HepG2 (cell line): ENCODE measurements around the gene PTPRM. TPM values are rescaled to one million over a fixed set of nuclear protein-coding genes. Genes with fewer than 3 reads are reported as not detected.

ENCODE experiments used
- ATAC-seq: fragments of 200-7000 bp; cut with Tn5 transposase; 3 replicates; pipeline ENCODE4 v1.9.1; 2020; ENCODE audit warnings: mild to moderate bottlenecking, moderate library complexity
- BruUV-seq: library from RNA; stranded (reverse); fragments of 400-500 nt; replicated peaks from 2 replicates; lab custom pipeline; 2021; lab: Mats Ljungman, UMichigan
- CTCF ChIA-PET: fragments of 300-600 bp; formaldehyde crosslinking; extraction: SDS; loops from one replicate; lab custom pipeline; 2021; ENCODE audit warnings: low total read pairs, inconsistent platforms, low intra/inter-chr PET ratio; lab: Yijun Ruan, JAX
- POLR2A ChIA-PET: fragments of 350-600 bp; sonication (Branson Sonifier 250); formaldehyde crosslinking; loops from one replicate; lab custom pipeline; 2020; ENCODE audit warnings: antibody characterized with exemption, inconsistent platforms; lab: Yijun Ruan, JAX
- DNase-seq: peaks from one replicate; pipeline ENCODE4 v3.0.0-alpha.2; 2015; ENCODE audit warnings: low spot score
- FAIRE-seq: peaks from 3 replicates; lab custom pipeline; 2011; peaks lifted over from hg19 to GRCh38; lab: Jason Lieb, UNC
- H2AFZ ChIP-seq: one replicate; pipeline ENCODE4 v1.6.1; 2011; ENCODE audit warnings: low read length, inconsistent platforms
- H3K27ac ChIP-seq: fragments of 300-600 bp; 3 replicates; pipeline ENCODE4 v1.8.0; 2011; ENCODE audit warnings: mixed run types, mild to moderate bottlenecking, mixed read lengths, low read length, inconsistent platforms; ENCODE audit not compliant: insufficient read depth; ENCODE audit errors: extremely low read length
- H3K27me3 ChIP-seq, 2 experiments: fragments of 200-600 bp in 1 of 2; 2 replicates in 1 of 2; 3 replicates in 1 of 2; pipeline versions ENCODE4 v1.6.0 to v1.8.0; 2011; ENCODE audit warnings: low read length in 2 of 2, mild to moderate bottlenecking in 2 of 2, moderate library complexity in 2 of 2, inconsistent platforms in 1 of 2; ENCODE audit not compliant: insufficient read depth in 2 of 2, control insufficient read depth in 1 of 2
- H3K36me3 ChIP-seq, 2 experiments: fragments of 200-600 bp in 1 of 2; replicated peaks in 1 of 2; 2 replicates in 1 of 2; 3 replicates in 1 of 2; pipeline versions ENCODE4 v1.5.1 to v1.8.0; 2011; ENCODE audit warnings: low read length in 2 of 2, inconsistent platforms in 1 of 2; ENCODE audit not compliant: insufficient read depth in 2 of 2, control insufficient read depth in 1 of 2
- H3K4me1 ChIP-seq: 2 replicates; pipeline ENCODE4 v1.5.1; 2012; ENCODE audit warnings: low read length, inconsistent platforms; ENCODE audit not compliant: insufficient read depth
- H3K4me2 ChIP-seq: 2 replicates; pipeline ENCODE4 v1.6.0; 2011; ENCODE audit warnings: low read depth, low read length, inconsistent platforms
- H3K4me3 ChIP-seq, 3 experiments: fragments of 200-600 bp in 1 of 3; sonication (generic), shearing (Covaris generic) in 1 of 3; replicated peaks in 1 of 3; 2 replicates each; pipeline ENCODE4 v1.5.1; 2011 to 2016; ENCODE audit warnings: low read length in 3 of 3, inconsistent platforms in 2 of 3, low read depth in 2 of 3, mild to moderate bottlenecking in 2 of 3, control low read depth in 1 of 3, mixed read lengths in 1 of 3; ENCODE audit not compliant: insufficient read depth in 1 of 3
- H3K79me2 ChIP-seq: one replicate; pipeline ENCODE4 v1.6.1; 2011; ENCODE audit warnings: low read length, inconsistent platforms; ENCODE audit not compliant: insufficient read depth
- H3K9ac ChIP-seq: 2 replicates; pipeline ENCODE4 v1.6.0; 2011; ENCODE audit warnings: mild to moderate bottlenecking, low read depth, low read length, inconsistent platforms; ENCODE audit not compliant: insufficient read depth
- H3K9me3 ChIP-seq: 2 replicates; pipeline ENCODE4 v1.5.1; 2012; ENCODE audit warnings: mild to moderate bottlenecking, low read length
- H4K20me1 ChIP-seq: 2 replicates; pipeline ENCODE4 v1.6.0; 2011; ENCODE audit warnings: inconsistent platforms, mild to moderate bottlenecking, low read length, moderate library complexity; ENCODE audit not compliant: insufficient read depth
- ARID5B ChIP-seq: IDR thresholded peaks from 2 replicates; pipeline ENCODE4 v1.4.0; 2020; ENCODE audit warnings: mild to moderate bottlenecking, missing genetic modification reagents
- CHD4 ChIP-seq: fragments of 200-600 bp; sonication (generic); IDR thresholded peaks from 2 replicates; pipeline ENCODE4 v1.7.0; 2017; ENCODE audit warnings: mild to moderate bottlenecking, low read length, borderline replicate concordance
- KAT8 ChIP-seq: IDR thresholded peaks from 2 replicates; pipeline ENCODE4 v1.6.1; 2016; ENCODE audit warnings: missing genetic modification reagents, missing compliant biosample characterization
- KLF6 ChIP-seq: IDR thresholded peaks from 2 replicates; pipeline ENCODE4 v1.8.0; 2016; ENCODE audit warnings: missing biosample characterization, missing genetic modification reagents
- LCORL ChIP-seq, 2 experiments: fragments of 450-650 bp in 1 of 2; sonication (generic) in 1 of 2; formaldehyde crosslinking in 1 of 2; IDR thresholded peaks; 2 replicates each; pipeline versions ENCODE4 v1.5.0 to v1.6.1; 2017 to 2020; ENCODE audit warnings: antibody characterized with exemption in 1 of 2, missing genetic modification reagents in 1 of 2
- NFKB2 ChIP-seq: sonication (generic); formaldehyde crosslinking; IDR thresholded peaks from 2 replicates; pipeline ENCODE4 v1.4.0; 2020; ENCODE audit warnings: missing genetic modification reagents, borderline replicate concordance
- PHF8 ChIP-seq: sonication (generic); formaldehyde crosslinking; IDR thresholded peaks from 2 replicates; pipeline ENCODE4 v1.5.0; 2020; ENCODE audit warnings: missing genetic modification reagents
- RXRB ChIP-seq: IDR thresholded peaks from 2 replicates; pipeline ENCODE4 v1.6.1; 2016; ENCODE audit warnings: borderline replicate concordance, missing genetic modification reagents, missing compliant biosample characterization
- TARDBP ChIP-seq: sonication (generic); formaldehyde crosslinking; IDR thresholded peaks from 2 replicates; pipeline ENCODE4 v1.8.0; 2022; ENCODE audit warnings: mild to moderate bottlenecking, missing genetic modification reagents
- TBL1XR1 ChIP-seq: fragments of 150-350 bp; IDR thresholded peaks from 2 replicates; pipeline ENCODE4 v1.6.1; 2014; ENCODE audit warnings: borderline replicate concordance, low read length; ENCODE audit not compliant: partially characterized antibody
- ZNF121 ChIP-seq: sonication (generic); formaldehyde crosslinking; IDR thresholded peaks from 2 replicates; pipeline ENCODE4 v1.5.0; 2020; ENCODE audit warnings: mild to moderate bottlenecking, missing genetic modification reagents
- ZNF749 ChIP-seq: sonication (generic); formaldehyde crosslinking; IDR thresholded peaks from 2 replicates; pipeline ENCODE4 v1.8.0; 2022; ENCODE audit warnings: mild to moderate bottlenecking, missing genetic modification reagents, moderate library complexity, borderline replicate concordance
- WGBS: methylation state at CpG from one replicate; pipeline ENCODE4 v1.1.6; 2017; ENCODE audit warnings: low lambda C conversion rate; 5-methylcytosine and 5-hydroxymethylcytosine counted together
- in situ Hi-C: cut with HindIII; loops from 2 replicates; pipeline ENCODE4 v1.10.0; 2017; ENCODE audit warnings: low pct_unique_long_range_greater_than_20kb; ENCODE audit not compliant: extremely low pct_ligation_motif_present
- intact Hi-C: fragments of 100-400 bp; cut with micrococcal nuclease; formaldehyde crosslinking; loops from one replicate; pipeline ENCODE4 v1.10.0; 2022; ENCODE audit not compliant: unreplicated experiment
- polyA plus RNA-seq, 8 experiments: library from polyadenylated mRNA; depleted of rRNA in 3 of 8; stranded (reverse) in 7 of 8; unstranded in 1 of 8; fragments of >200 nt; fragmentation: Illumina TruSeq in 4 of 8; extraction: Trizol in 4 of 8; gene quantifications; 2 replicates each; pipeline versions ENCODE4 v1.2.1 to v1.2.3, GENCODE V29; 2011 to 2016; ENCODE audit warnings: low read depth in 4 of 8, missing spikeins in 1 of 8, mixed read lengths in 1 of 8; ENCODE audit not compliant: insufficient read depth in 1 of 8
- total RNA-seq, 5 experiments: library from RNA; depleted of rRNA; stranded (reverse); fragments of >200 nt; fragmentation: Illumina TruSeq; extraction: Trizol; gene quantifications; 2 replicates each; pipeline ENCODE4 v1.2.3, GENCODE V29; 2016; ENCODE audit warnings: low read depth in 1 of 5
- TF ChIP-seq, protein P1 (sequence below): sonication (generic); formaldehyde crosslinking; IDR thresholded peaks from 2 replicates; pipeline ENCODE4; 2020; ENCODE audit warnings: missing genetic modification reagents, mild to moderate bottlenecking, borderline replicate concordance

PTPRM gene
- total and polyA plus RNA-seq, 2 of the 13 experiments (the other 11 are each of a cell fraction or from before 2014, with no cell fraction given), result 12.6 to 108 TPM

- TF ChIP-seq TBL1XR1, result no peak
- TF ChIP-seq, all 625 proteins: peak for 0
These were observed 51.9 kb downstream of the PTPRM start (continued) for GRCh38 chr18:7618891-7619442.

DNA sequence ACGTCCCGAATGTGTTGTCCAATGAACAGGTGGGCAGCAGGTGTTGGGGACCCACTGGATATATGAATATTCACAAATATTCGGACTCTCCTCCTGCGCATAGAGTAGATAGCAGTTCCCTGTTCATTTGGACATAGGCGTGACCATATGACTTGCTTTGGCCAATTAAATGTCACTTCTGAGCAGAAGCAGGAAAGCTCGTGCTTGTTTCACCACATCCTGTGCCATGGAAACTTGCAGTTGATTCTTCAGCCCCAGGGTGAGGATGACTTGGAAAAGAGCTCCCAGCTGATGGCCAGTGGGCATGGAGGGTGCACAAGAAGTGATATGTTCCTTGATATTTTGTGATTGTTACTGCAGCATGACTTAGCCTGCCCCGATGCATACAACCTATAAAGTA lies 52.6 kb downstream of the PTPRM start:
- H3K4me3 ChIP-seq, result no peak overlapping the region
- 97% methylated on average over 6 of the region's 7 CpGs for WGBS
- POLR2A ChIA-PET, result no interaction called here
- H3K9ac ChIP-seq, result no peak overlapping the region
- CTCF ChIA-PET, result no interaction called here
- no peaks in the 10 kb centered on the region for H3K27me3 ChIP-seq
- no peak for DNase-seq
- H3K4me1 ChIP-seq, result peaks cover 54% of the 10 kb centered on the region
- H3K4me2 ChIP-seq, result no peak overlapping the region
- no peaks in the 10 kb centered on the region for H3K9me3 ChIP-seq
- in situ Hi-C loops, result no loop called here
- no peak for FAIRE-seq
- no peaks in the 10 kb centered on the region for H4K20me1 ChIP-seq
- H3K79me2 ChIP-seq, result peaks cover 21% of the 10 kb centered on the region
- no peak overlapping the region for H3K27ac ChIP-seq
- intact Hi-C loops, result no loop called here
- no peak for ATAC-seq
- BruUV-seq, result no TSS peak
- no peaks in the 10 kb centered on the region for H3K36me3 ChIP-seq
- no peak overlapping the region for H2AFZ ChIP-seq
- TF ChIP-seq, protein P1, sequence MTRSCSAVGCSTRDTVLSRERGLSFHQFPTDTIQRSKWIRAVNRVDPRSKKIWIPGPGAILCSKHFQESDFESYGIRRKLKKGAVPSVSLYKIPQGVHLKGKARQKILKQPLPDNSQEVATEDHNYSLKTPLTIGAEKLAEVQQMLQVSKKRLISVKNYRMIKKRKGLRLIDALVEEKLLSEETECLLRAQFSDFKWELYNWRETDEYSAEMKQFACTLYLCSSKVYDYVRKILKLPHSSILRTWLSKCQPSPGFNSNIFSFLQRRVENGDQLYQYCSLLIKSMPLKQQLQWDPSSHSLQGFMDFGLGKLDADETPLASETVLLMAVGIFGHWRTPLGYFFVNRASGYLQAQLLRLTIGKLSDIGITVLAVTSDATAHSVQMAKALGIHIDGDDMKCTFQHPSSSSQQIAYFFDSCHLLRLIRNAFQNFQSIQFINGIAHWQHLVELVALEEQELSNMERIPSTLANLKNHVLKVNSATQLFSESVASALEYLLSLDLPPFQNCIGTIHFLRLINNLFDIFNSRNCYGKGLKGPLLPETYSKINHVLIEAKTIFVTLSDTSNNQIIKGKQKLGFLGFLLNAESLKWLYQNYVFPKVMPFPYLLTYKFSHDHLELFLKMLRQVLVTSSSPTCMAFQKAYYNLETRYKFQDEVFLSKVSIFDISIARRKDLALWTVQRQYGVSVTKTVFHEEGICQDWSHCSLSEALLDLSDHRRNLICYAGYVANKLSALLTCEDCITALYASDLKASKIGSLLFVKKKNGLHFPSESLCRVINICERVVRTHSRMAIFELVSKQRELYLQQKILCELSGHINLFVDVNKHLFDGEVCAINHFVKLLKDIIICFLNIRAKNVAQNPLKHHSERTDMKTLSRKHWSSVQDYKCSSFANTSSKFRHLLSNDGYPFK (CRISPR knock-in tag), result no peak
- TF ChIP-seq ZNF749 (CRISPR knock-in tag) (no peak), TARDBP (no peak), LCORL (IDR thresholded peaks at IDR 0.05) (no peak), LCORL (CRISPR knock-in tag; IDR thresholded peaks at IDR 0.05) (no peak), NFKB2 (no peak), RXRB (CRISPR knock-in tag) (no peak), ARID5B (CRISPR knock-in tag) (no peak), ZNF121 (CRISPR knock-in tag) (no peak), KAT8 (CRISPR knock-in tag) (no peak), CHD4 (no peak), KLF6 (CRISPR knock-in tag) (no peak), PHF8 (no peak)
